Stimulated activated CD4-positive, alpha-beta T cell treated with anti-CD3 and anti-CD28 coated beads, Interleukin-4, amount 100 ng/mL, for 4 hours (primary cell): Measurements from ENCODE around the gene GMCL2.

ENCODE experiments used
- DNase-seq, 2 experiments: peaks; one replicate each; pipeline ENCODE4 v3.0.0-alpha.2; 2020

The GMCL2 gene

GRCh38 chr5:178136990-178137389, 50.2 kb downstream of the GMCL2 start:
- DNase-seq: no peak
